ENCODE results near the gene MOB2. TPM values are rescaled to one million over a fixed set of nuclear protein-coding genes. Genes with fewer than 3 reads are reported as not detected.

MOB2 gene
- total and polyA plus RNA-seq, 2 of the 13 experiments (the other 11 are each of a cell fraction or from before 2014, with no cell fraction given): 21.8 to 27.7 TPM

- ATAC-seq: peak; percentile 94
- TF ChIP-seq NR2C2 (CRISPR knock-in tag; IDR thresholded peaks at IDR 0.05; ENCODE audit: borderline replicate concordance) (no peak), RAD21 (CRISPR knock-in tag; IDR thresholded peaks at IDR 0.05) (peak; percentile 92), HES4 (CRISPR knock-in tag; IDR thresholded peaks at IDR 0.05; ENCODE audit: borderline replicate concordance) (no peak), ZNF530 (CRISPR knock-in tag; IDR thresholded peaks at IDR 0.05; ENCODE audit: low read depth) (no peak), KDM2A (CRISPR knock-in tag; IDR thresholded peaks at IDR 0.05; ENCODE audit: borderline replicate concordance, low read depth) (peak; percentile 75), ATF7 (IDR thresholded peaks at IDR 0.05) (no peak), ATF7 (CRISPR knock-in tag; IDR thresholded peaks at IDR 0.05) (no peak), JUND (CRISPR knock-in tag; IDR thresholded peaks at IDR 0.05) (no peak), XRCC5 (optimal IDR thresholded peaks at IDR 0.05; ENCODE audit: low read length) (peak; percentile 43), E2F1 (CRISPR knock-in tag; IDR thresholded peaks at IDR 0.05) (no peak), PITX1 (CRISPR knock-in tag; IDR thresholded peaks at IDR 0.05) (peak; percentile 42; the same call in 1 of the 2 replicates), ZNF724P (CRISPR knock-in tag; IDR thresholded peaks at IDR 0.05; ENCODE audit: borderline replicate concordance) (peak; percentile 30; the same call in 1 of the 2 replicates)
- TF ChIP-seq, protein P1, sequence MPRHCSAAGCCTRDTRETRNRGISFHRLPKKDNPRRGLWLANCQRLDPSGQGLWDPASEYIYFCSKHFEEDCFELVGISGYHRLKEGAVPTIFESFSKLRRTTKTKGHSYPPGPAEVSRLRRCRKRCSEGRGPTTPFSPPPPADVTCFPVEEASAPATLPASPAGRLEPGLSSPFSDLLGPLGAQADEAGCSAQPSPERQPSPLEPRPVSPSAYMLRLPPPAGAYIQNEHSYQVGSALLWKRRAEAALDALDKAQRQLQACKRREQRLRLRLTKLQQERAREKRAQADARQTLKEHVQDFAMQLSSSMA (CRISPR knock-in tag; IDR thresholded peaks at IDR 0.05): no peak
- TF ChIP-seq, protein P2, sequence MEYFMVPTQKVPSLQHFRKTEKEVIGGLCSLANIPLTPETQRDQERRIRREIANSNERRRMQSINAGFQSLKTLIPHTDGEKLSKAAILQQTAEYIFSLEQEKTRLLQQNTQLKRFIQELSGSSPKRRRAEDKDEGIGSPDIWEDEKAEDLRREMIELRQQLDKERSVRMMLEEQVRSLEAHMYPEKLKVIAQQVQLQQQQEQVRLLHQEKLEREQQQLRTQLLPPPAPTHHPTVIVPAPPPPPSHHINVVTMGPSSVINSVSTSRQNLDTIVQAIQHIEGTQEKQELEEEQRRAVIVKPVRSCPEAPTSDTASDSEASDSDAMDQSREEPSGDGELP (IDR thresholded peaks at IDR 0.05; ENCODE audit: borderline replicate concordance, low read depth): no peak
- TF ChIP-seq, protein P3, sequence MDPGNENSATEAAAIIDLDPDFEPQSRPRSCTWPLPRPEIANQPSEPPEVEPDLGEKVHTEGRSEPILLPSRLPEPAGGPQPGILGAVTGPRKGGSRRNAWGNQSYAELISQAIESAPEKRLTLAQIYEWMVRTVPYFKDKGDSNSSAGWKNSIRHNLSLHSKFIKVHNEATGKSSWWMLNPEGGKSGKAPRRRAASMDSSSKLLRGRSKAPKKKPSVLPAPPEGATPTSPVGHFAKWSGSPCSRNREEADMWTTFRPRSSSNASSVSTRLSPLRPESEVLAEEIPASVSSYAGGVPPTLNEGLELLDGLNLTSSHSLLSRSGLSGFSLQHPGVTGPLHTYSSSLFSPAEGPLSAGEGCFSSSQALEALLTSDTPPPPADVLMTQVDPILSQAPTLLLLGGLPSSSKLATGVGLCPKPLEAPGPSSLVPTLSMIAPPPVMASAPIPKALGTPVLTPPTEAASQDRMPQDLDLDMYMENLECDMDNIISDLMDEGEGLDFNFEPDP (CRISPR knock-in tag; conservative IDR thresholded peaks at IDR 0.05): no peak
- TF ChIP-seq, protein P4, sequence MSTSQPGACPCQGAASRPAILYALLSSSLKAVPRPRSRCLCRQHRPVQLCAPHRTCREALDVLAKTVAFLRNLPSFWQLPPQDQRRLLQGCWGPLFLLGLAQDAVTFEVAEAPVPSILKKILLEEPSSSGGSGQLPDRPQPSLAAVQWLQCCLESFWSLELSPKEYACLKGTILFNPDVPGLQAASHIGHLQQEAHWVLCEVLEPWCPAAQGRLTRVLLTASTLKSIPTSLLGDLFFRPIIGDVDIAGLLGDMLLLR (CRISPR knock-in tag; IDR thresholded peaks at IDR 0.05): peak; percentile 62; the same call in 1 of the 2 replicates
- TF ChIP-seq, protein P5, sequence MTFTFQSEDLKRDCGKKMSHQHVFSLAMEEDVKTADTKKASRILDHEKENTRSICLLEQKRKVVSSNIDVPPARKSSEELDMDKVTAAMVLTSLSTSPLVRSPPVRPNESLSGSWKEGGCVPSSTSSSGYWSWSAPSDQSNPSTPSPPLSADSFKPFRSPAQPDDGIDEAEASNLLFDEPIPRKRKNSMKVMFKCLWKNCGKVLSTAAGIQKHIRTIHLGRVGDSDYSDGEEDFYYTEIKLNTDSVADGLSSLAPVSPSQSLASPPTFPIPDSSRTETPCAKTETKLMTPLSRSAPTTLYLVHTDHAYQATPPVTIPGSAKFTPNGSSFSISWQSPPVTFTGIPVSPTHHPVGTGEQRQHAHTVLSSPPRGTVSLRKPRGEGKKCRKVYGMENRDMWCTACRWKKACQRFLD (CRISPR knock-in tag; IDR thresholded peaks at IDR 0.05; ENCODE audit: borderline replicate concordance): no peak
Observed at GRCh38 chr11:1515082-1516060, 28.8 kb upstream of the MOB2 start.

More at GRCh38 chr11:1515082-1516060, 28.8 kb upstream of the MOB2 start:
- BruUV-seq (replicated peaks): no TSS peak
- H3K27me3 ChIP-seq (ENCODE audit: control insufficient read depth in 1 of 2, insufficient read depth in 2 of 2, low read length in 2 of 2): no peaks in the 10 kb centered on the region
- no peaks in the 10 kb centered on the region for H3K36me3 ChIP-seq (replicated peaks in 1 of 2; ENCODE audit: control insufficient read depth in 1 of 2, insufficient read depth in 2 of 2, low read length in 2 of 2)
- H4K20me1 ChIP-seq (ENCODE audit: insufficient read depth, low read length): peaks cover 56% of the 10 kb centered on the region
- CTCF ChIA-PET (ENCODE audit: low intra/inter-chr PET ratio, low total read pairs): interaction anchor here (1.2 to 1.7 kb wide), 3 partner anchors 222 to 400 kb away, joined by 3 to 11 read pairs (median 9); no protein-coding TSS in a partner anchor
- H2AFZ ChIP-seq (ENCODE audit: low read length): no peak overlapping the region
- no peak overlapping the region for H3K4me2 ChIP-seq (ENCODE audit: low read depth, low read length)
- H3K9ac ChIP-seq (ENCODE audit: insufficient read depth, low read depth, low read length): no peak overlapping the region
- 37% methylated on average over 9 of the region's 36 CpGs for WGBS (ENCODE audit: low lambda C conversion rate)
- intact Hi-C loops (cut with micrococcal nuclease; ENCODE audit: unreplicated experiment): loop anchor here (2.0 kb wide), 1 partner anchor 313 kb away; no protein-coding TSS in a partner anchor
- peaks cover 2% of the 10 kb centered on the region for H3K79me2 ChIP-seq (ENCODE audit: insufficient read depth, low read length)
- DNase-seq (ENCODE audit: low spot score): peak; percentile 23
- no peaks in the 10 kb centered on the region for H3K4me1 ChIP-seq (ENCODE audit: insufficient read depth, low read length)
- H3K27ac ChIP-seq (ENCODE audit: extremely low read length, insufficient read depth, low read length): no peak overlapping the region
- H3K4me3 ChIP-seq (replicated peaks in 1 of 3; ENCODE audit: insufficient read depth in 1 of 3, low read depth in 2 of 3, low read length in 3 of 3): no peak overlapping the region
- FAIRE-seq: no peak
- in situ Hi-C loops (cut with HindIII; ENCODE audit: extremely low pct_ligation_motif_present, low pct_unique_long_range_greater_than_20kb): no loop called here
- no peaks in the 10 kb centered on the region for H3K9me3 ChIP-seq (ENCODE audit: low read length)
- POLR2A ChIA-PET: interaction anchor here (1.1 kb wide), 1 partner anchor 313 kb away, joined by 3 read pairs; no protein-coding TSS in a partner anchor
